ENCODE measurements around the gene CCNK. TPM values are rescaled to one million over a fixed set of nuclear protein-coding genes. Genes with fewer than 3 reads are reported as not detected.

CCNK gene
- 59.7 TPM for polyA plus RNA-seq (2012; ENCODE audit: insufficient read depth, insufficient read length, low read depth)

- peak; percentile 100 for DNase-seq
- H3K36me3 ChIP-seq, result no peaks in the 10 kb centered on the region
- H3K4me1 ChIP-seq, result no peaks in the 10 kb centered on the region
- no peaks in the 10 kb centered on the region for H3K27me3 ChIP-seq
- TF ChIP-seq CTCF (IDR thresholded peaks at IDR 0.05; ENCODE audit: low read depth, low read length), result no peak
- peak within 1 kb of the TSS; percentile 98 for H3K4me3 ChIP-seq (ENCODE audit: low read depth, low read length)
- H3K9me3 ChIP-seq, result no peaks in the 10 kb centered on the region
Measured at GRCh38 chr14:99480917-99481744, at the start of gene CCNK. Gene CCNK (plus strand): TSS chr14:99481409. CDS start chr14:99492678, 11,269 bp downstream.

GRCh38 chr14:99431986-99432385 lies 49.2 kb upstream of the CCNK start:
- peaks cover 20% of the 10 kb centered on the region for H3K36me3 ChIP-seq
- H3K9me3 ChIP-seq, result no peaks in the 10 kb centered on the region
- no peaks in the 10 kb centered on the region for H3K27me3 ChIP-seq
- H3K4me1 ChIP-seq, result no peaks in the 10 kb centered on the region
- no peak for DNase-seq
- TF ChIP-seq CTCF (IDR thresholded peaks at IDR 0.05; ENCODE audit: low read depth, low read length), result no peak
- no peak overlapping the region for H3K4me3 ChIP-seq (ENCODE audit: low read depth, low read length)

GRCh38 chr14:99432485-99432884 lies 48.7 kb upstream of the CCNK start:
- TF ChIP-seq CTCF (IDR thresholded peaks at IDR 0.05; ENCODE audit: low read depth, low read length), result no peak
- Histone ChIP-seq H3K4me1 (no peaks in the 10 kb centered on the region), H3K27me3 (no peaks in the 10 kb centered on the region), H3K36me3 (peaks cover 20% of the 10 kb centered on the region), H3K9me3 (no peaks in the 10 kb centered on the region), H3K4me3 (ENCODE audit: low read depth, low read length) (no peak overlapping the region)
- no peak for DNase-seq

- Histone ChIP-seq H3K9me3 (no peaks in the 10 kb centered on the region), H3K4me3 (ENCODE audit: low read depth, low read length) (no peak overlapping the region), H3K4me1 (no peaks in the 10 kb centered on the region), H3K27me3 (no peaks in the 10 kb centered on the region), H3K36me3 (peaks cover 9% of the 10 kb centered on the region)
- DNase-seq, result no peak
- no peak for TF ChIP-seq CTCF (IDR thresholded peaks at IDR 0.05; ENCODE audit: low read depth, low read length)
Measured at GRCh38 chr14:99435327-99435726, 45.9 kb upstream of the CCNK start.

DNA sequence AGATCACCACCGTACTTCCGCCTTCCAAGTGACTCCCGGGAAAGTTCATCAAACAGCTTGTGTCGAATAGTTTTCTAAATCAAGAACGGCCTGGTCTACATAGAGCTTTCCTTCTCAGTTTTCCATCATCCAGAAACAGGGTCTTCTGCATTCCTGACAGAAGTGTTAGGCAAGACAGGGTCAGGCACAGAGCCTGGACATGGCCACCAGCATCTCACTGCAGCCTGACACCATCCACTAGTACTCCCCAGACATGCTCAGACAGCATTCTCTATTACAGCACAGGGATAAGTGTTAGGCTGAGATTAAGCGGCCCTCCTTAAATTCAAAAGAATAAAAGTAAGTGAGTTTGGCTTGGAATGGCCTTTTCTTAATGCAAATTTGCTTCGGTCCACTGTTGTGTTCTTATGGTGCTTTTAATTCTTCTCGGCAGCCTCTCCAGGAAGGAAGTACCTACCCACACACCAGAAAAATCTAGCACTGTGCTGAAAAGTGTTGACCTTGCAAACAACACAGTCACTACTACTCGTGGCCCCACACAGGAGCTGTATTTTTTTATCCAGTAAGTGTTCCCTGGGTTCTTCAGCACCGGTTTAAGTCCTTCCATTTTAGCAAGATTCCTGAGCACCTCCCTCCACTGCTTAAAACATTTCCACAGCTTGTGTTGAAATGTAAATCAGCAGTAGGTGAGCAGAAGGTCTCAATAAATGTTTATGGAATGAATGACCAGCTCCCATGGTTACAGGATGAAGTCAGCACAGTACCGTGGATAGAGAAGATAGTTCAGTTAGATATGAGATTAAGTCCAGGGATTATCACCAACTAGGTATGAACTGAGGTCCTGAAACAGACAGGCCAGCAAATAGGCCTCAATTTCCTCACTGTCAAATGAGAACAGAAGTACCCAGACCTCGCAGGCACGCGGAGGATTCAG lies 44.7 kb upstream of the CCNK start:
- no peak for TF ChIP-seq CTCF (IDR thresholded peaks at IDR 0.05; ENCODE audit: low read depth, low read length)
- DNase-seq, result no peak

More for the DNA sequence above, 44.7 kb upstream of the CCNK start:
- H3K4me1 ChIP-seq, result no peaks in the 10 kb centered on the region
- H3K4me3 ChIP-seq (ENCODE audit: low read depth, low read length), result no peak overlapping the region
- H3K9me3 ChIP-seq, result no peaks in the 10 kb centered on the region
- no peaks in the 10 kb centered on the region for H3K27me3 ChIP-seq
- peaks cover 10% of the 10 kb centered on the region for H3K36me3 ChIP-seq

Data from BE2C (cell line).